Measurements from ENCODE around the gene SMIM11. TPM values are rescaled to one million over a fixed set of nuclear protein-coding genes. Genes with fewer than 3 reads are reported as not detected.

The SMIM11 gene
- total and polyA plus RNA-seq, 2 of the 4 experiments (the other 2 are of a cell fraction), result 3.6 to 8.8 TPM

DNA sequence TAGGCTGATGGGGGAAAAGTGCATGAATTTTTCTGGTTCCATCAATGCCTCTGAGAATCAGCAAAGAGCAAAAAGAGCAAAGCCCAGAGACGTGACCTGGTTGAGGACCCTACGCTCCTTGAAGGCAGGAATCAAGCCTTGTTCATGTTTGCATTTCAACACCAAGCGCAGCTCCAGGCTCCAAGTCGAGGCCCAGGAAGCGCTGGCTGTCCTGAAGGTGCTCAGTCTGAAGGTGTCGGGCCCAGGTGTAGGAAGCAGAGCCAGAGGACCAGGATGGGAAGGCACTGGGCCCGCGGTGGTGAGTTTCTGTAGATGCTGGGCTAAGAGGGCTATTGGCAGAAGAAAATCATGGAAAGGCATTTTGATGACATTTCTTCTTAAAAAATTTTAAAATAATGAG, 37.1 kb upstream of the SMIM11 start:
- Histone ChIP-seq H3K9ac (ENCODE audit: low read depth, low read length) (no peak overlapping the region), H2AK9ac (replicated peaks; ENCODE audit: low read depth, low read length, poor library complexity) (no peak overlapping the region), H3K23ac (ENCODE audit: low read depth, low read length) (no peak overlapping the region), H3K79me1 (ENCODE audit: low read depth in 1 of 2, low read length in 2 of 2) (no peaks in the 10 kb centered on the region), H2AK5ac (ENCODE audit: low read depth, low read length) (peak overlapping the region; percentile 60; the same call in 1 of the 2 replicates), H3K4me3 (ENCODE audit: insufficient read depth, low read depth, low read length) (no peak overlapping the region), H2AFZ (replicated peaks; ENCODE audit: low read length, poor library complexity) (no peak overlapping the region), H3K27ac (ENCODE audit: insufficient read depth, low read length) (no peak overlapping the region), H3K18ac (ENCODE audit: low read depth, low read length) (peak overlapping the region; percentile 79; the same call in 1 of the 2 replicates), H2BK120ac (ENCODE audit: low read depth, low read length) (peak overlapping the region; percentile 96), H4K8ac (ENCODE audit: low read depth in 2 of 2, low read length in 2 of 2) (no peak overlapping the region; a peak in 1 of 4 replicates), H2BK15ac (ENCODE audit: low read depth, low read length) (peak overlapping the region; percentile 89; the same call in 1 of the 3 replicates), H3K56ac (ENCODE audit: extremely low read depth, insufficient read depth, low read length) (no peak overlapping the region), H3K9me1 (ENCODE audit: insufficient read depth, low read length) (peaks cover 11% of the 10 kb centered on the region), H4K91ac (ENCODE audit: insufficient read depth, low read depth, low read length) (peak overlapping the region; percentile 86), H4K20me1 (ENCODE audit: insufficient read depth, low read length) (no peaks in the 10 kb centered on the region), H3K4ac (ENCODE audit: low read depth, low read length) (peak overlapping the region; percentile 94), H3K36me3 (ENCODE audit: control insufficient read depth, insufficient read depth, low read length) (no peaks in the 10 kb centered on the region), H3K14ac (replicated peaks; ENCODE audit: low read depth, low read length) (peak overlapping the region; percentile 48; the same call in 1 of the 2 replicates), H3K4me1 (ENCODE audit: control insufficient read depth, insufficient read depth, low read length) (peaks cover 34% of the 10 kb centered on the region), H3K4me2 (ENCODE audit: low read depth, low read length) (no peak overlapping the region), H2BK20ac (ENCODE audit: low read depth, low read length) (peak overlapping the region; percentile 65), H3K9me3 (ENCODE audit: control insufficient read depth, insufficient read depth, low read length) (no peaks in the 10 kb centered on the region), H4K5ac (ENCODE audit: low read depth, low read length) (peak overlapping the region; percentile 73; the same call in 1 of the 2 replicates), H3K27me3 (ENCODE audit: control insufficient read depth, insufficient read depth, low read length) (no peaks in the 10 kb centered on the region; the same call in 1 of the 2 replicates), H2BK5ac (ENCODE audit: low read depth, low read length, poor library complexity, severe bottlenecking) (no peak overlapping the region)
- TF ChIP-seq MAFK (IDR thresholded peaks at IDR 0.05; ENCODE audit: low read depth, low read length) (no peak), BHLHE40 (IDR thresholded peaks at IDR 0.05; ENCODE audit: low read depth, low read length) (no peak), CEBPB (IDR thresholded peaks at IDR 0.05; ENCODE audit: low read depth, low read length) (no peak), NFE2L2 (IDR thresholded peaks at IDR 0.05; ENCODE audit: low read depth, low read length) (no peak), POLR2A (IDR thresholded peaks at IDR 0.05; ENCODE audit: low read depth, low read length) (no peak), RFX5 (IDR thresholded peaks at IDR 0.05; ENCODE audit: low read depth, low read length) (no peak), CHD1 (IDR thresholded peaks at IDR 0.05; ENCODE audit: low read depth, low read length) (no peak), RCOR1 (IDR thresholded peaks at IDR 0.05; ENCODE audit: insufficient replicate concordance, low read length) (no peak), RAD21 (IDR thresholded peaks at IDR 0.05; ENCODE audit: low read length) (no peak), MXI1 (IDR thresholded peaks at IDR 0.05; ENCODE audit: borderline replicate concordance, low read depth, low read length) (no peak), MAZ (IDR thresholded peaks at IDR 0.05; ENCODE audit: borderline replicate concordance, low read depth, low read length) (no peak), FOS (IDR thresholded peaks at IDR 0.05; ENCODE audit: low read depth, low read length) (no peak), SMC3 (IDR thresholded peaks at IDR 0.05; ENCODE audit: low read depth, low read length) (no peak)
- TF ChIP-seq, protein P1, sequence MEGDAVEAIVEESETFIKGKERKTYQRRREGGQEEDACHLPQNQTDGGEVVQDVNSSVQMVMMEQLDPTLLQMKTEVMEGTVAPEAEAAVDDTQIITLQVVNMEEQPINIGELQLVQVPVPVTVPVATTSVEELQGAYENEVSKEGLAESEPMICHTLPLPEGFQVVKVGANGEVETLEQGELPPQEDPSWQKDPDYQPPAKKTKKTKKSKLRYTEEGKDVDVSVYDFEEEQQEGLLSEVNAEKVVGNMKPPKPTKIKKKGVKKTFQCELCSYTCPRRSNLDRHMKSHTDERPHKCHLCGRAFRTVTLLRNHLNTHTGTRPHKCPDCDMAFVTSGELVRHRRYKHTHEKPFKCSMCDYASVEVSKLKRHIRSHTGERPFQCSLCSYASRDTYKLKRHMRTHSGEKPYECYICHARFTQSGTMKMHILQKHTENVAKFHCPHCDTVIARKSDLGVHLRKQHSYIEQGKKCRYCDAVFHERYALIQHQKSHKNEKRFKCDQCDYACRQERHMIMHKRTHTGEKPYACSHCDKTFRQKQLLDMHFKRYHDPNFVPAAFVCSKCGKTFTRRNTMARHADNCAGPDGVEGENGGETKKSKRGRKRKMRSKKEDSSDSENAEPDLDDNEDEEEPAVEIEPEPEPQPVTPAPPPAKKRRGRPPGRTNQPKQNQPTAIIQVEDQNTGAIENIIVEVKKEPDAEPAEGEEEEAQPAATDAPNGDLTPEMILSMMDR (conservative IDR thresholded peaks at IDR 0.05; ENCODE audit: low read depth, low read length), result no peak
- TF ChIP-seq, protein P2, sequence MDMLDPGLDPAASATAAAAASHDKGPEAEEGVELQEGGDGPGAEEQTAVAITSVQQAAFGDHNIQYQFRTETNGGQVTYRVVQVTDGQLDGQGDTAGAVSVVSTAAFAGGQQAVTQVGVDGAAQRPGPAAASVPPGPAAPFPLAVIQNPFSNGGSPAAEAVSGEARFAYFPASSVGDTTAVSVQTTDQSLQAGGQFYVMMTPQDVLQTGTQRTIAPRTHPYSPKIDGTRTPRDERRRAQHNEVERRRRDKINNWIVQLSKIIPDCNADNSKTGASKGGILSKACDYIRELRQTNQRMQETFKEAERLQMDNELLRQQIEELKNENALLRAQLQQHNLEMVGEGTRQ (IDR thresholded peaks at IDR 0.05; ENCODE audit: low read depth, low read length), result no peak
- TF ChIP-seq, protein P3, sequence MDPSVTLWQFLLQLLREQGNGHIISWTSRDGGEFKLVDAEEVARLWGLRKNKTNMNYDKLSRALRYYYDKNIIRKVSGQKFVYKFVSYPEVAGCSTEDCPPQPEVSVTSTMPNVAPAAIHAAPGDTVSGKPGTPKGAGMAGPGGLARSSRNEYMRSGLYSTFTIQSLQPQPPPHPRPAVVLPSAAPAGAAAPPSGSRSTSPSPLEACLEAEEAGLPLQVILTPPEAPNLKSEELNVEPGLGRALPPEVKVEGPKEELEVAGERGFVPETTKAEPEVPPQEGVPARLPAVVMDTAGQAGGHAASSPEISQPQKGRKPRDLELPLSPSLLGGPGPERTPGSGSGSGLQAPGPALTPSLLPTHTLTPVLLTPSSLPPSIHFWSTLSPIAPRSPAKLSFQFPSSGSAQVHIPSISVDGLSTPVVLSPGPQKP (IDR thresholded peaks at IDR 0.05; ENCODE audit: borderline replicate concordance, low read depth, low read length), result no peak
- intact Hi-C loops (cut with micrococcal nuclease) (no loop called here), dilution Hi-C loops (cut with HindIII; ENCODE audit: low sequenced_read_pairs, unreplicated experiment) (no loop called here), in situ Hi-C loops (cut with MboI; ENCODE audit: low sequenced_read_pairs) (no loop called here)
- WGBS, 2 experiments (ENCODE audit: extremely low coverage in 2 of 2, insufficient read length in 1 of 2), result 95% methylated on average over 4 of the region's 8 CpGs; no CpG with 5 or more reads in 1 of the 2 experiments
- ChIA-PET CTCF (interaction anchor here (0.5 to 0.8 kb wide), 2 partner anchors 24 to 366 kb away, joined by 3 to 5 read pairs; no protein-coding TSS in a partner anchor), POLR2A (ENCODE audit: unreplicated experiment) (no interaction called here)
- ATAC-seq (ENCODE audit: low read depth) (no peak), DNase-seq (no peak)
- BruUV-seq (replicated peaks), result no TSS peak

All from IMR-90 (cell line).